GM23338 (cell line): ENCODE results near the gene MPO. TPM values are rescaled to one million over a fixed set of nuclear protein-coding genes. Genes with fewer than 3 reads are reported as not detected.

ENCODE experiments used
- REST ChIP-seq: IDR thresholded peaks from one replicate; pipeline ENCODE4 v1.6.1; 2018; ENCODE audit warnings: antibody characterized with exemption; ENCODE audit not compliant: unreplicated experiment
- STAT1 ChIP-seq: IDR thresholded peaks from one replicate; pipeline ENCODE4 v1.6.1; 2016; ENCODE audit warnings: antibody characterized with exemption; ENCODE audit not compliant: unreplicated experiment
- ZNF114 ChIP-seq: fragments of 250-450 bp; sonication (Bioruptor Pico); IDR thresholded peaks from 2 replicates; pipeline ENCODE4 v1.5.0; 2020; ENCODE audit warnings: mild to moderate bottlenecking, moderate library complexity
- ZNF331 ChIP-seq: fragments of 250-450 bp; sonication (Bioruptor Pico); IDR thresholded peaks from 2 replicates; pipeline ENCODE4 v1.5.0; 2020; ENCODE audit warnings: low read depth, mild to moderate bottlenecking, moderate library complexity
- ZNF462 ChIP-seq: fragments of 250-450 bp; sonication (Bioruptor Pico); IDR thresholded peaks from 2 replicates; pipeline ENCODE4 v1.5.0; 2020; ENCODE audit warnings: mild to moderate bottlenecking, moderate library complexity
- polyA plus RNA-seq: library from polyadenylated mRNA; unstranded; fragments of >200 nt; fragmentation: Nextera tagmentation; extraction: Ambion mirVana; gene quantifications from 2 replicates; pipeline ENCODE4 v1.2.1, GENCODE V29; 2016
- total RNA-seq: library from RNA; depleted of rRNA; stranded (reverse); fragments of >200 nt; shearing (Covaris generic); gene quantifications from 2 replicates; pipeline ENCODE4 v1.2.3, GENCODE V29; 2014

The MPO gene
- total and polyA plus RNA-seq, 2 experiments from 2014 or later, result 0.08 TPM; not detected in 1

- TF ChIP-seq ZNF462 (CRISPR knock-in tag) (no peak), REST (no peak), ZNF114 (CRISPR knock-in tag) (no peak), ZNF331 (CRISPR knock-in tag) (no peak), STAT1 (no peak)
Observed at GRCh38 chr17:58305626-58306025, 24.9 kb upstream of the MPO start (continued).
